EH (cell line): Measurements from ENCODE around the gene AANAT.

Experiments used
- DNase-seq: peaks from one replicate; pipeline ENCODE4 v3.0.0-alpha.2; 2015; ENCODE audit warnings: low read depth

The AANAT gene

DNA sequence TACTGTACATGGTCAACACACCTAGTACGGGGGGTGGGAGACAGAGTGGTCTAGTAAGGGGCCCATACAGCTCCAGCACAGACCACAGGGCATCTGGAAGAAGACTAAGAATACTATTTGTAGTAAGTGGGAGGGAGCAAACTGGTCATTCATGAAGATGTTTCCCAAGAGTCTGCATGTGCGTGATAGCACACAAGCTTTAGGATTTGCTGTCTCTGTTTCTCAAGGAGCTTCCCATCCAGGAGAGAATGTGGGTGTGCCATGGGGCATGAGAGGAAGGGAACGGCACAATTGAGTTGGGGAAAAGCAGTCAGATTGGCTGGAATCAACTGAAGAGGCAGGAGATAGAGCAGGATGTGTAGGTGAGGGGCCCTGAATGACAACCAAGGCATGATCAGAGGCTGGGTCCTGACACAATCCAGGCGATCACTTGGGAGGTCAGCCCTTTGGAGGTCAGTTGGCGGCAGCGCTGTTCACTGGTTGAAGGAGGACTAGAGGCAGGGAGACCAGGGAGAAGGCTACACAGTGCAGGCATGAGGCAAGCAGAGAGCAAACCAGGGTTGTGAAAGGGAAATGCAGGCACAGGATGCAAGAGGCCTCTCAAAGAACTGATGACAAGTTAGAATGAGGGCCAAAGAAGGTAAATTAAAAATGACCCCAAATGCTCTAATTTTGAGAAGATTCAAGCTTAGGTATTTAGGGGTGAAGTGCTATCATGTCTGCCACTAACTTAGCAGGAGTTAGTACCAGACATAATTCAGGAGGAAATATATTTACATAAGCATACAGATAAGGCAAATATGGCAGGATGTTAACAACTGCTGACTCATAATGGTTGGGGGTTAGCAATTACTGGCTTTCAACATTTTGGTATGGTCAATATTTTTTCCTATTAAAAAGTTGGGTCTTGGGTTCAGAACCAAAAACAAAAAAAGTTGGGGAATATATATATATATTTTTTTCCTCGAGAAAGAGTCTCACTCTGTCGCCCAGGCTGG lies 24.8 kb upstream of the AANAT start:
- DNase-seq = peak; percentile 37

DNA sequence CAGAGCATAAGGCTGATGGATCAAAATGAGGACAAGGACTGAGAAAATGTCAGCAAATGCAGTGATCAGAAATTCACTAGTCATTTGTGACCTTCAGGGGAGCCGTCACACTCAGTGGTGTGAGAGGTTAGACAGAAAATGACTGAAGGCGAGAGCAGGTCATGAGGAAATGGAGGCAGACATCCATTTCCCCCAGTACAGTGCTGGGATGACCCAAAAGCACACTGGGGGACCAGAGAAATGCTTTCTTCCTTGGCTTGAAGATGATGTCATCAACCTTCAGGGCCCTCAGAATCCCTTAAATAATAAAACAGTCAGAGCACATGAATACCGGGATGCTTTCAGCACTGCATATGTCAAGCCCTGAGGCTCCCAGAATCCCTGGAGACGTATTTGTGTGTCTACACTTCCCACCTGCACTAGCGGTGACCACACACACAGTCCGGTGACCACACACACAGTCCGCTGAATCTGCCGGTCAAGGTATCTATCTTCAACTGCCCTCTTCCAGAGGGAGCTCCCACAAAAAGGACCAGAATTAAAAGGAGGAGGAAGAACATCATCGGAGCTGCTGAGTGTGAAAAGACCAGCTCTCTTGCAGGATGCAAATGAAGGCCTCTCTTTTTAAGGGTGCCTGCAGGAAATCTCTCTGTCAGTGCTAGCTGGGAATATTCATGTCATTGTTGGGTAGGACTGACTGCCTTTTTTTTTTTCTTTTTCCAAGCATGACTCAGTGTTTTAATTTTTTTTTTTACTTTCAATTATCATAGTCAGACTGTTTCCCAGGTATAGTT lies 22.7 kb upstream of the AANAT start:
- DNase-seq = peak; percentile 59

GRCh38 chr17:76445697-76446448 lies 21.5 kb upstream of the AANAT start:
- no peak for DNase-seq

- DNase-seq = peak; percentile 88
Observed at GRCh38 chr17:76446449-76447231, 20.8 kb upstream of the AANAT start.

DNA sequence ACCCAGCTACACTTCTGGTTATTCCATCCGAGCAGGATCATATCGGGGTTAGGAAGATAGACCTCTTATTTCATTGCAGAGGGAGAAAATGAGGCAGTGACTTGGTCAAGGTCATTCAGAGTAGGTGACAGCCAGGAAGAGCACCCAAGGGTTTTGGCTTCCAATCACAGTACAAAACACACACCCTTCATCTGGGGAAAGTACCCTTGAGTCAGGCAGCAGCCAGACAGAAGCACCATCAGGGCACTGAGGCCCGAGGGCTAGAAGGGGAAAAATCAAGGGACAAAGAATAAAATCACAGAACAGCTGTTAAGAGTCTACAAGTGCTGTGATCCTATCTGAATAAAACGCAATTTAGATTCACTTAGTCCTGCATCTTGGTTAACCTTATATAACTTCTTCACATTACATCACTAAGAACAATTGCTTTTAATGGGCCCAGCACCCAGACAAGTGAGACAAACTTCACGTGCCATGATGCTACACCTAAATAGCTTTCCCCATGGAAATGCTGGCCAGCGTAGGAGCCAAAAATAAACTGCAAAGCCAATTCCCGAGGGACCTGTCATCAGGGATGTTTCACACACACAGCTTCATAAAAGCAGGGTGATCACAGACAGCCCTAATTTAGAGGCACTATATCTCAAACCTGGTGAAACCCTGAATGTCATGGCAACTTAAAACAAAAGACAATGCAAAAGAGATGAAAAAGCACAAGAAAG lies 19.3 kb upstream of the AANAT start:
- peak; percentile 74 for DNase-seq

DNA sequence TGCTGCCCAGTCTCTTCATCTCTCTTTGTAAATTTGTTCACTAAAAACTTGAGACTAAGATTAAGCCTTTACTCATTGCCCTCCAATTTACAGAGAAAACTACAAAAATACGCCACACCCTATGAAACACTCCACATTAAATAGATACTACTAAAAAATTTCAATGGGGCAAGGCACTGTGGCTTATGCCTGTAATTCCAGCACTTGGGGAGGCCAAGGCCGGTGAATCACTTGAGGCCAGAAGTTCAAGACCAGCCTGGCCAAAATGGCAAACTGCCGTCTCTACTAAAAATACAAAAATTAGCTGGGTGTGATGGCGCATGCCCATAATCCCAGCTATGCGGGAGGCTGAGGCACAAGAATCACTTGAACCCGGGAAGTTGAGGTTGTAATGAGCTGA lies 18.3 kb upstream of the AANAT start:
- no peak for DNase-seq

- no peak for DNase-seq
Observed at GRCh38 chr17:76451506-76451905, 15.9 kb upstream of the AANAT start.

DNA sequence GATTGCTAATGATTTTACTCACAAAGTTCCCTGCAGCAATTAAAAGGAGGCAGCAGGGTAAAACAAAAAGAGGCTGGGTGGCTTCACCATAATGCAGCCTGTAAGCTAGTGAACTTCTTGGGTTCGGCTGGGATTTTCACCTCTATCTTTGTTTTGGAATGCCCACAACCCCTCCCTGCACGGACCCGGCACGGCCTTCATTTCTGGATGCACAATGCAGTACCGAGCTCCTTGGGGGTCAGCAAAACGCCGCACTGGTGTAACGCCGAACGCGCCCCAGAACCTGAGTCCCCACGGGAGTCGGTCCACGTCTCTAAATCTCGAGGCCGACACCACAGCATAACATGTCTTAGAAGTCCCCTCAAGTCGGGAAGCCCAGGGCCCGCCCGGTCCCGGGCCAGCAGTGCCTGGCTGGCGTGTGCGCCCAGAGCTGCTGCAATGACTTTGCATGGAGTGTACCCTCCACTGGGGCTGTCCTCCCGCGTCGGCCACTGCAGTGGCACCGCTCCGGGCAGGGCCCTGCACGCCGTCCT lies 15.2 kb upstream of the AANAT start:
- DNase-seq = peak; percentile 40

DNA sequence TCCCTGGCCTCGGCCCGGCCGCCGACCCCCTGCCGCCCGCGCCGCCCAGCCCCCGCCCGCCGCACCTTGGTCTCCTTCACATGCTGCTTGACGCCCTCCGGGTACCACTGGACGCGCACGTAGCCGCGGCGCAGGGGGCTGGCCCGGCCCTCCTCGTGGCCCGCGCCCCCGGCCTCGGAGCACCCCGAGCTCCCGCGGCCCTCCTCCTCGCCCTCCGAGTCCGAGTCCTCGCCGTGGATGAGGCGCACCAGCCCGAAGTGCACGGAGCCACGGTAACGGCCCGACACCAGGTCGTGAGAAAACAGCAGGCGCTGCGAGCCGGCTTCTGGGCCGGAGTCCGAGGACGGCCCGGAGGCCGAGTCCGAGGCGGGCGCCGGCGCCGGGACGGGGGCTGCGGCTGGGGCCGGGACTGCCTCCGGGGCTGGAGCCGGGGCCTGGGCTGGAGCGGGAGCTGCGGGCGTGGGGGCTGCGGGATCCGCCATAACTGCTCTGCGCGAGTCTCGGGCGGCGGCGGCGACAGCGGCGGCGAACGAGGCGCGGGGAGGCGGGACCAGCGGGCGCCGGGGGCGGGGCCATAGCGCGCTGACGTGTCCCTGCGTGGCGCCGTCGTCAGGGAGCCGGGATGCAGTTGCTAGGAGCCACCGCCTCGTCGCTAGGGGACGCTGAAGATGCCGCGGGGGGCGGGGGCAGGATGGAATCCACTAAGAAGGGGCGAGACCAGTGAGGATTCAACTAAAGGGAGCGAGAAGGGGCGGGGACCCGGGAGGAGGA lies 14.6 kb upstream of the AANAT start, which contains the start of gene UBE2O:
TSS of gene UBE2O (minus strand) at position 493 of the 771 bp plus-strand sequence. CDS start at position 482, 11 bp downstream.
- DNase-seq = peak; percentile 86

DNA sequence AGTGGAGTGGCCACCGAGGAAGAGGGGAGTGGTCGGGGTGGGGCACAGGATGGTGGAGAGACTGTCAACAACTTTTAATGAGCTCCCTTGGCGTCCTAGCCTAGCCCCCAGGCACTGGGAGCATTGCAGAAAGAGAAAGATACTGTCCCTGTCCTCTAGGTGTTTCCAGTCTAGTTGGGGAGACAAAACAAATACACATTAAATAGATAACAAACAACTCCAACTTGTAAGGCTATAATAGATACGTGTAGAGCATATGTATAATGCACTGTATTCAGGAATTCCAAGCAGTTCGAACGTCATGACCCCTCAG lies 14.0 kb upstream of the AANAT start:
- no peak for DNase-seq

- peak; percentile 65 for DNase-seq
Observed at GRCh38 chr17:76458580-76459490, 8.6 kb upstream of the AANAT start.

DNA sequence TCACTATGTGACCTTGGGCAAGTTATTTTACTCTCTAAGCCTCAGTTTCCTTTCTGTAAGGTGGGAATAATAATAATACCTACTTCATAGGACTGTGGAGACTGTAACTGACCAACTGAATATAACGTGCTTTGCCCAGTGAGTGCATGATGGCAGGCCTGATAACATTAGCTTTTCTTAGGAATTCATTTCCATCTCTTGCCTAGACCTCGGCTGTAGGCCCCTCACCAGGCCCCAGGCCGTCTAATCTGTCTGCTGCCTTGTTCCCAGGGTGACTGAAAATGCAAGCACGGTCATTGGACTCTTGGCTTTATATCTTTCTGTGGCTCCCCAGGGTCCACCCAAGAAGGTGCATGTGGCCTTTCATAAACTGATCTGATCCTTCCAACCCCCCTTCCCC lies 7.7 kb upstream of the AANAT start:
- DNase-seq = no peak

DNA sequence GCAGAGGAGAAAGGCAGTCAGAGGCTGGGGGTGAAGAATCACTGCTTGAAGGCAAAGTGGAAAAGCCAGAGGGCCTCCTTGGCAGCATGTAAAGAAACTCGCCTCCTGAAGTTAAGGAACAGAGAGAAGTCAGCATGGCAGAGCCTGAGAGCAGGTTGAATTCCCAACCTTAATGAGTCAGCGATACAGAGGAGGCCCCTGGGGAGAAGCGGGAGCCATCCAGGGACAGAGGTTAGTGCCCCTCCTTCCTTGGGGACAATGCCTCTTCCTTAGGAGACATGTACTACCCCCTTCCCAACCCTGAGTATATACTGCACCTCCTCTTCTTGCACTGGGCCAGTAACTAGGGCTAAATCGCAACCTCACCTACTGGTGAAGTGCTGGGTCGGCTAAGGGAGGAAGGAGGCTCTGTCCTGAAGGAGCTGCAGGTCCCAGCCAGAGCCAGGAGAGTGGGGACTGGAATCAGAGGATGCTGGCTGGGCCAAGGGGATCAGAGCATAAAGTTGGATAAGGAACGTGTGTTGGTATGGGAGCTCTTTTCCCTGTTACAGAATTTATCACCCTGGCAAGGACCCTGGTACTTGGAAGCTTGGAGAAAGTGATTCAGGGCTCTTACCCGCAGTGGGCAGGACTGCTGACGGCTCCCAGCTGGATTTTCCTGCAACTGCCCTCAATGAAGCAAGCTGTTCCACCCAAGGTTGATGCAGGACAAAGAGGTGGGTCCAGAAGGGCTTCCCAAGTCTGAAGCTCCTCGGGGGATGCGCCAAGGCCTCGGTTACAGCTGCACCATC lies 5.4 kb upstream of the AANAT start:
- DNase-seq = no peak

GRCh38 chr17:76462556-76463290 lies 4.7 kb upstream of the AANAT start:
- DNase-seq = no peak

DNA sequence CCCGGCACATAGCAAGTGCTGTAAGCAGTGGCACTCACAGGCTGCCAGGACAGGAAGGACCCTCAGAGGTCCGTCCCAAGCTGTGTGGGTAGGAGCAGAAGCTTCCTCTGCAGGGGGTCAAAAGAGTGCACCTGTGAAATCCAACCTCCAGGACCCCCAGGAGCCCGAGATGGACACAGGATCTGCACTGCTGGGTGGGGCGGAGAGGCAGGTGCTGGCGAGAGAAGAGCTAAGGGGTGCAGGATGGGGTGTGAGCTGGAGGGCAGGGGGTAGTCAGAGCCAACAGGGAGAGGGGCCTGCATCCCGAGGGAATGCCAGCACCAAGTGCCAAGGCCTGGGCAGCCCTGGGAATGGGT lies 650 bp upstream of the AANAT start:
- DNase-seq = no peak

- no peak for DNase-seq
Observed at GRCh38 chr17:76467809-76468633, 618 bp downstream of the AANAT start.
